Measurements from ENCODE around the gene ARID5A.
A peak's percentile ranks its signal among the peaks of the same experiment; 100 is the strongest.

The ARID5A gene

GRCh38 chr2:96587843-96588242 is 51.3 kb downstream of the ARID5A start:
- no peak for DNase-seq (ENCODE audit: low spot score)
- POLR2A ChIA-PET (ENCODE audit: low non-redundant PET): no interaction called here
- CTCF ChIA-PET: no interaction called here
- no peak for TF ChIP-seq CTCF (conservative IDR thresholded peaks at IDR 0.05; ENCODE audit: low read depth)
- no peak overlapping the region for H3K27ac ChIP-seq

DNA sequence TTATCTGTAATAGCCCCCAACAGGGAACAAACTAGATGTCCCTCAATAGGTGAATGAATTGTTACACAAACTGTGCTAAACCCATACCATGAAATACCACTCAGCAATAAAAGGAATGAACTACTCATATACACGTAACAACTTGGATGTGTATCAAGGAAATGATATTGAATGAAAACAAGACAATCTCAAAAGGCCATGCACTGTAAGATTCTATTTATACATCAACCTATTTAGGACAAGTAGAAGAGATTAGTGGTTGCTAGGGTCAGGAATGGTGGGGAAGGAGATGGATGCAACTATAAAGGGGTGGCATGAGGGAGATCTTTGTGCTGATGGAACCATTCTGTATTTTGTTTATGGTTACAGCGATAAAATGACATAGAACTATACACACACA is 54.5 kb downstream of the ARID5A start:
- DNase-seq (ENCODE audit: low spot score): no peak
- no peak for TF ChIP-seq CTCF (conservative IDR thresholded peaks at IDR 0.05; ENCODE audit: low read depth)
- no peak overlapping the region for H3K27ac ChIP-seq
- CTCF ChIA-PET: interaction anchor here (0.6 kb wide), 1 partner anchor 34 kb away, joined by 3 read pairs; no protein-coding TSS in a partner anchor
- POLR2A ChIA-PET (ENCODE audit: low non-redundant PET): no interaction called here

DNA sequence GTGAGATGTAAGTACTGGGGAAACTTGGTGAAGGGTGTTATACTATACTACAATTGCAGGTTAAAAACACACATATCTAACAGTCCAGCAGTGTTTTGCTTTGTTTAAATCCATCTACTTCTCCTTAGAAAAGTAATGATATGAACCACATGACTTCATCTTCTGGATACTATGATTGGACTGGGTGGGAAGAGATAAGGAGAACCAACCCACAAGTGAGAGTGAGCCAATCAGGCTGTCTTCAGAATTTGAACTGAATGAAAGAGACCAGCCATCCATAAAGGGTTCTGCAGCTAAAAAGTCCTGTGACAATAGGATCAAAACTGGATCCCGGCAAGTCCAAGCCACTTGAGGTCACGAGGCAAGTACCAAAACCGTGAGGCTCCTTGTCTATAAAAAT is 54.9 kb downstream of the ARID5A start:
- H3K27ac ChIP-seq: no peak overlapping the region
- DNase-seq (ENCODE audit: low spot score): no peak
- TF ChIP-seq CTCF (conservative IDR thresholded peaks at IDR 0.05; ENCODE audit: low read depth): no peak
- POLR2A ChIA-PET (ENCODE audit: low non-redundant PET): no interaction called here
- CTCF ChIA-PET: no interaction called here

- ChIA-PET CTCF (interaction anchor here (1.2 kb wide), 1 partner anchor 8 kb away, joined by 3 read pairs; no protein-coding TSS in a partner anchor), POLR2A (ENCODE audit: low non-redundant PET) (no interaction called here)
- no peak overlapping the region for H3K27ac ChIP-seq
- TF ChIP-seq CTCF (conservative IDR thresholded peaks at IDR 0.05; ENCODE audit: low read depth): no peak
- no peak for DNase-seq (ENCODE audit: low spot score)
Measured at GRCh38 chr2:96594282-96594681, 57.7 kb downstream of the ARID5A start.

DNA sequence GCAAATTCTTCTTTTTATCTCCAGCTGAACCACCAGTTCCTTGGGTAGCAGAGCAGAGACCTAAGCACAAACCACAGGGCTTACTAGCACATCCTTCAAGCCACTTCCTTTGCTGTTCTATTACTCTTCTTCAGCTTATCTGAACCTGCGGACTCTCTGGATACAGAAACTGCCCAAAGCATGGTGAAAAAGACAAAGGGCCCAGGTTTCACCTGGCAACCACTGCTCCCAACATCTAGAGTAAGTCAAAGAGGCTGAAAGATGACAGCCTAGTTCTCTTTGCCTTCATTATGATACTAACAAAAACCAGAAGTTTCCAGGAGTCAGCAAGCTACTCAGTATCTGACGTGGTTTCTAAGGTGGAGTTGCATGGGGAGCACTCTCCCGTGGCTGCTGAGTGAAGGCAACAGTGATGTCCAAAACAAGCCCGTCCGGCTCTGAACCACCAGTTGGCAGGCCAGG is 58.2 kb downstream of the ARID5A start:
- H3K27ac ChIP-seq: no peak overlapping the region
- CTCF ChIA-PET: interaction anchor here (1.2 kb wide), 1 partner anchor 7 kb away, joined by 3 read pairs; no protein-coding TSS in a partner anchor
- POLR2A ChIA-PET (ENCODE audit: low non-redundant PET): no interaction called here
- DNase-seq (ENCODE audit: low spot score): no peak
- no peak for TF ChIP-seq CTCF (conservative IDR thresholded peaks at IDR 0.05; ENCODE audit: low read depth)

- no peak for DNase-seq (ENCODE audit: low spot score)
- POLR2A ChIA-PET (ENCODE audit: low non-redundant PET): no interaction called here
- CTCF ChIA-PET: no interaction called here
- no peak for TF ChIP-seq CTCF (conservative IDR thresholded peaks at IDR 0.05; ENCODE audit: low read depth)
- no peak overlapping the region for H3K27ac ChIP-seq
Measured at GRCh38 chr2:96596596-96596995, 60.0 kb downstream of the ARID5A start.

GRCh38 chr2:96599941-96600340 is 63.4 kb downstream of the ARID5A start:
- POLR2A ChIA-PET (ENCODE audit: low non-redundant PET): no interaction called here
- CTCF ChIA-PET: interaction anchor here (0.8 kb wide), 1 partner anchor 45 kb away, joined by 3 read pairs; no protein-coding TSS in a partner anchor
- no peak overlapping the region for H3K27ac ChIP-seq
- TF ChIP-seq CTCF (conservative IDR thresholded peaks at IDR 0.05; ENCODE audit: low read depth): no peak
- DNase-seq (ENCODE audit: low spot score): peak; percentile 17
